Neuronal stem cell (in vitro differentiated cells): ENCODE data around the gene ELMO2.

Source experiments
- DNase-seq: peaks from one replicate; pipeline ENCODE4 v3.0.0-alpha.2; 2013; ENCODE audit warnings: low spot score
- H2AFZ ChIP-seq: one replicate; pipeline ENCODE4 v1.6.1; 2013; ENCODE audit warnings: mild to moderate bottlenecking, low read length, inconsistent platforms
- H2AK5ac ChIP-seq: 2 replicates; pipeline ENCODE4 v1.6.1; 2013; ENCODE audit warnings: low read depth, mild to moderate bottlenecking, inconsistent platforms, low read length, moderate library complexity, mixed read lengths
- H2BK120ac ChIP-seq: 2 replicates; pipeline ENCODE4 v1.6.1; 2013; ENCODE audit warnings: low read depth, mild to moderate bottlenecking, inconsistent platforms, low read length, moderate library complexity, mixed read lengths
- H2BK12ac ChIP-seq: one replicate; pipeline ENCODE4 v1.6.1; 2013; ENCODE audit warnings: low read length, inconsistent platforms
- H2BK15ac ChIP-seq: 2 replicates; pipeline ENCODE4 v1.6.1; 2013; ENCODE audit warnings: mild to moderate bottlenecking, low read length, inconsistent platforms, mixed read lengths
- H2BK5ac ChIP-seq: one replicate; pipeline ENCODE4 v1.6.1; 2013; ENCODE audit warnings: inconsistent platforms, mild to moderate bottlenecking, low read length, moderate library complexity
- H3K14ac ChIP-seq: one replicate; pipeline ENCODE4 v1.6.1; 2013; ENCODE audit warnings: low read length, inconsistent platforms
- H3K18ac ChIP-seq: 2 replicates; pipeline ENCODE4 v1.6.1; 2013; ENCODE audit warnings: low read length, inconsistent platforms
- H3K23ac ChIP-seq: 2 replicates; pipeline ENCODE4 v1.6.1; 2013; ENCODE audit warnings: low read depth, mild to moderate bottlenecking, mixed read lengths, low read length, inconsistent platforms; ENCODE audit not compliant: poor library complexity
- H3K27ac ChIP-seq: replicated peaks from 3 replicates; pipeline ENCODE4 v1.5.1; 2013; ENCODE audit warnings: low read length, inconsistent platforms
- H3K27me3 ChIP-seq, 3 experiments: 2 replicates each; pipeline ENCODE4 v1.6.1; 2013; ENCODE audit warnings: low read length in 3 of 3, mild to moderate bottlenecking in 2 of 3, inconsistent platforms in 1 of 3, low read depth in 1 of 3, mixed read lengths in 1 of 3, moderate library complexity in 1 of 3; ENCODE audit not compliant: control insufficient read depth in 3 of 3, insufficient read depth in 3 of 3
- H3K36me3 ChIP-seq, 2 donors: replicated peaks in 1 of 2; 2 replicates each; pipeline ENCODE4 v1.6.1; 2013; ENCODE audit warnings: low read length in 2 of 2; ENCODE audit not compliant: control insufficient read depth in 2 of 2, insufficient read depth in 2 of 2
- H3K4ac ChIP-seq: 2 replicates; pipeline ENCODE4 v1.6.1; 2013; ENCODE audit warnings: inconsistent platforms, mild to moderate bottlenecking, low read length, moderate library complexity
- H3K4me1 ChIP-seq, 2 donors: 1 replicate in 1 of 2; 2 replicates in 1 of 2; pipeline ENCODE4 v1.6.1; 2013; ENCODE audit warnings: low read length in 2 of 2, low read depth in 1 of 2; ENCODE audit not compliant: control insufficient read depth in 2 of 2, insufficient read depth in 1 of 2
- H3K4me2 ChIP-seq: one replicate; pipeline ENCODE4 v1.6.1; 2013; ENCODE audit warnings: mild to moderate bottlenecking, low read length, inconsistent platforms; ENCODE audit not compliant: insufficient read depth, poor library complexity, severe bottlenecking
- H3K4me3 ChIP-seq, 2 donors: 2 replicates each; pipeline ENCODE4 v1.5.1; 2013; ENCODE audit warnings: low read length in 2 of 2, mild to moderate bottlenecking in 2 of 2, inconsistent platforms in 1 of 2, moderate library complexity in 1 of 2
- H3K79me1 ChIP-seq: one replicate; pipeline ENCODE4 v1.6.1; 2013; ENCODE audit warnings: low read depth, mild to moderate bottlenecking, inconsistent platforms, low read length, moderate library complexity
- H3K9ac ChIP-seq: one replicate; pipeline ENCODE4 v1.6.1; 2013; ENCODE audit warnings: mild to moderate bottlenecking, low read depth, low read length, inconsistent platforms; ENCODE audit not compliant: poor library complexity
- H3K9me3 ChIP-seq, 2 donors: replicated peaks in 1 of 2; 2 replicates each; pipeline versions ENCODE3 to v1.6.1; 2013; ENCODE audit warnings: low read length in 2 of 2, mild to moderate bottlenecking in 2 of 2, inconsistent platforms in 1 of 2, low read depth in 1 of 2, mixed read lengths in 1 of 2, moderate library complexity in 1 of 2; ENCODE audit not compliant: control insufficient read depth in 2 of 2, insufficient read depth in 1 of 2
- H4K8ac ChIP-seq: one replicate; pipeline ENCODE4 v1.6.1; 2013; ENCODE audit warnings: low read depth, mild to moderate bottlenecking, inconsistent platforms, low read length, moderate library complexity
- H4K91ac ChIP-seq: one replicate; pipeline ENCODE4 v1.6.1; 2013; ENCODE audit warnings: low read length, low read depth, mild to moderate bottlenecking, inconsistent platforms; ENCODE audit not compliant: poor library complexity
- WGBS, 2 donors: extraction: QIAGEN DNeasy Blood & Tissue Kit; methylation state at CpG; one replicate each; pipeline ENCODE4 v1.1.7; 2013; ENCODE audit warnings: missing lambda C conversion rate in 2 of 2, mixed read lengths in 1 of 2; ENCODE audit not compliant: insufficient read length in 2 of 2, insufficient replicate concordance in 1 of 2; ENCODE audit errors: extremely low coverage in 2 of 2; 5-methylcytosine and 5-hydroxymethylcytosine counted together

ELMO2 gene

GRCh38 chr20:46324379-46324778 is 82.0 kb downstream of the ELMO2 start:
- H3K79me1 ChIP-seq, result no peaks in the 10 kb centered on the region
- no CpG with 5 or more reads among the region's 7 CpGs for WGBS, 2 donors
- H2AFZ ChIP-seq, result no peak overlapping the region

GRCh38 chr20:46323557-46323956 is 82.9 kb downstream of the ELMO2 start:
- H3K23ac ChIP-seq, result peak overlapping the region; percentile 8
- H3K36me3 ChIP-seq, result no peaks in the 10 kb centered on the region
- no peak overlapping the region for H2BK120ac ChIP-seq
- no peak overlapping the region for H2AK5ac ChIP-seq
- H3K27me3 ChIP-seq, result peaks cover 0 to 53% (median 1%) of the 10 kb centered on the region in 3 experiments
- H2AFZ ChIP-seq, result no peak overlapping the region
- H3K9ac ChIP-seq, result no peak overlapping the region
- H3K18ac ChIP-seq, result peak overlapping the region; percentile 63
- no peak overlapping the region for H3K4me3 ChIP-seq
- H2BK12ac ChIP-seq, result no peak overlapping the region
- H2BK15ac ChIP-seq, result peak overlapping the region; percentile 3
- H2BK5ac ChIP-seq, result no peak overlapping the region
- no CpG with 5 or more reads among the region's 10 CpGs for WGBS, 2 donors
- no peak overlapping the region for H3K4me2 ChIP-seq
- no peak overlapping the region for H3K14ac ChIP-seq
- H4K91ac ChIP-seq, result no peak overlapping the region
- H3K4me1 ChIP-seq, result peaks cover 2 to 8% of the 10 kb centered on the region in 2 donors
- no peaks in the 10 kb centered on the region for H3K9me3 ChIP-seq
- H3K4ac ChIP-seq, result no peak overlapping the region
- no peak overlapping the region for H3K27ac ChIP-seq
- H3K79me1 ChIP-seq, result no peaks in the 10 kb centered on the region
- no peak for DNase-seq
- no peak overlapping the region for H4K8ac ChIP-seq

More at GRCh38 chr20:46324379-46324778, 82.0 kb downstream of the ELMO2 start:
- Histone ChIP-seq H3K18ac (no peak overlapping the region), H3K36me3 (no peaks in the 10 kb centered on the region), H3K4me2 (no peak overlapping the region), H3K27me3 (peaks cover 0 to 45% (median 1%) of the 10 kb centered on the region in 3 experiments), H2BK12ac (no peak overlapping the region), H4K91ac (no peak overlapping the region), H2AK5ac (no peak overlapping the region), H3K27ac (no peak overlapping the region), H3K14ac (no peak overlapping the region), H3K4ac (no peak overlapping the region), H3K4me1 (peaks cover 3 to 11% of the 10 kb centered on the region in 2 donors), H2BK5ac (no peak overlapping the region), H3K23ac (no peak overlapping the region), H4K8ac (no peak overlapping the region), H3K9me3 (no peaks in the 10 kb centered on the region), H3K4me3 (no peak overlapping the region), H2BK15ac (no peak overlapping the region), H2BK120ac (no peak overlapping the region), H3K9ac (no peak overlapping the region)
- DNase-seq, result no peak

DNA sequence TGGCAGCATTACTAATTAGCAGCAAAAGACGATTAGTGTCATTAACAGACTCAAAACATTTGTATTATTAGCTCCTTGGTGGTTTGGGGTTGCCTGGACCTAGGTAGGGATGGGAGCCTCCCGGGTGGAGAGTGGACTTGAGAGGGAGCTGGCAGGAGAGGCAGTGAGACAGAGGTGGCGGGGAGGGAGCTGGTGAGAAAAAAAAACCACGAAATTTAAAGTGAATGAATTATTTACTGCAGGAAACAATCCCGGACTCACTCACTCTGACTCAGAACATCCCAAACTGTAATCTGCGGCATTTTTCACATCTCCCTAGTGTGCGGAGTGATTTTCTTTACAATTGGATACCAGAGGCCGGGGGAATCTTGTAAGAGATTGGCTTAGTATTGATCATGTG is 83.8 kb downstream of the ELMO2 start:
- Histone ChIP-seq H3K4me3 (no peak overlapping the region), H3K36me3 (no peaks in the 10 kb centered on the region), H3K79me1 (no peaks in the 10 kb centered on the region), H3K27me3 (peaks cover 0 to 61% (median 1%) of the 10 kb centered on the region in 3 experiments), H3K18ac (no peak overlapping the region), H2BK120ac (no peak overlapping the region), H3K9me3 (no peaks in the 10 kb centered on the region), H4K8ac (no peak overlapping the region), H2BK12ac (no peak overlapping the region), H3K9ac (no peak overlapping the region), H3K23ac (no peak overlapping the region), H3K27ac (no peak overlapping the region), H3K4ac (no peak overlapping the region), H2BK5ac (no peak overlapping the region), H2BK15ac (no peak overlapping the region), H3K4me2 (no peak overlapping the region), H3K14ac (no peak overlapping the region), H4K91ac (no peak overlapping the region), H2AK5ac (no peak overlapping the region), H2AFZ (no peak overlapping the region), H3K4me1 (peaks cover 0 to 4% of the 10 kb centered on the region in 2 donors)
- no peak for DNase-seq
- no CpG with 5 or more reads among the region's 8 CpGs for WGBS, 2 donors

- Histone ChIP-seq H3K27me3 (peaks cover 0 to 90% (median 15%) of the 10 kb centered on the region in 3 experiments), H3K4me3 (no peak overlapping the region), H3K27ac (no peak overlapping the region), H3K4me2 (no peak overlapping the region), H4K91ac (no peak overlapping the region), H2BK120ac (no peak overlapping the region), H3K14ac (no peak overlapping the region), H2AFZ (no peak overlapping the region), H4K8ac (no peak overlapping the region), H3K79me1 (no peaks in the 10 kb centered on the region), H3K18ac (peak overlapping the region; percentile 52), H3K23ac (no peak overlapping the region), H3K9ac (no peak overlapping the region), H3K36me3 (no peaks in the 10 kb centered on the region), H2BK5ac (no peak overlapping the region), H3K4me1 (peaks cover 0 to 4% of the 10 kb centered on the region in 2 donors), H2AK5ac (no peak overlapping the region), H3K4ac (no peak overlapping the region), H3K9me3 (no peaks in the 10 kb centered on the region), H2BK15ac (no peak overlapping the region), H2BK12ac (no peak overlapping the region)
- WGBS, 2 donors, result no CpG with 5 or more reads among the region's 7 CpGs
- DNase-seq, result no peak
Measured at GRCh38 chr20:46317685-46318177, 88.7 kb downstream of the ELMO2 start.
